Measurements from ENCODE around the gene TSPAN4. TPM values are rescaled to one million over a fixed set of nuclear protein-coding genes. Genes with fewer than 3 reads are reported as not detected.

TSPAN4 gene
- total RNA-seq, 1 experiment from 2014 or later: 150 TPM

DNA sequence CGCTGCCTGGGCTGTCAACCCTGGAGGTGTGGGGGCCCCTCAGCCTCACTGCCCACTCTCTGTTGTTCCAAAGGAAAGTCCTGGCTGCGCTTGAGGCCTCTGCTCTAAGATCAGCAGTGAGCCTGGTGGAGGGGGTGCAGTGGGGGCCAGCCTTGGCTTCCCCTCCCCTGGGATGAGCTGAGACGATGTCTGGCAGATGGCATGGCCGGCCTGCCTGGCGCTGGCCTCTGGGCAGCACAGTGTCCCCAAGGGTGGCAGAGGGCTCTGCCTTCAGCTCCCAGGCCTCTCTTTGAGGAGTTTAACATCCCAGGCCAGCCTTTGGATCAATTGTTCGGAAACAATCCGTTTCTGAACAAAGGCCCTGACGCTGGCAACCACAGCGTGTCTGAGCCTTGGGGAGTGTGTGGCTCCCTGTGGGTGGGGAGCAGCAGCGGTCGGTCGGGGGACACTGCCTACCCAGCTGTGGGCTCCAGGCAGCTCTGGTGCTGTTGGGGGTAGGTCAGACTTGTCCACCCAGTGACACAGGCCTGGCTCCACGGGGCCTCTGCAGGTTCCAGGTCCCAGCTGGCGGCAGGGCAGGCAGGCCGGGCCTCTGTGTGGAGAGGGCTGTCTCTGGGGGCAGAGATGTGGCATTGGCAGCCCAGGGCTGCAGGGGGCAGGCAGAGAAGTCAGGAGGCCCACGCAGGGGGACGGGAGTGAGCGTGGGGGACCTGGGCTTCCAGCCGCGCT, 12.1 kb downstream of the TSPAN4 start:
- in situ Hi-C loops (cut with HindIII; ENCODE audit: low pct_unique_long_range_greater_than_20kb, low sequenced_read_pairs): no loop called here
- no peak for DNase-seq (ENCODE audit: low read depth, low spot score)

DNA sequence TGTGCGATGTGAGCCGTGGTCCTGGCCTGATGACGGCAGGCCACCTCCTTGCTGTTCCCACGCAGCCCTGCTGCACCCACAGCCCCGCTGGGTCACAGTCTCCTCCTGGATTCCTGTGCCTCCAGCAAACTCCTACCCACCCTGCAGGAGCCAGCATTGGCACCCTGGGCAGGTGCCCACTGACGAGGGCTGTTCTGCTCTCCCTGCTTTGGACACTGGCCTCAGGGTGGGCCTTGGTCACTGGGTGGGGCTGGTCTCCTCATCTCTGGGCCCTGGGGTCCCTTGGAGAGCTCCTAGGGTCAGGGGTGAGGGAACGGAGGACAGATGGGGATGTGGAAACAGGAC, 12.7 kb downstream of the TSPAN4 start:
- in situ Hi-C loops (cut with HindIII; ENCODE audit: low pct_unique_long_range_greater_than_20kb, low sequenced_read_pairs): no loop called here
- DNase-seq (ENCODE audit: low read depth, low spot score): no peak

DNA sequence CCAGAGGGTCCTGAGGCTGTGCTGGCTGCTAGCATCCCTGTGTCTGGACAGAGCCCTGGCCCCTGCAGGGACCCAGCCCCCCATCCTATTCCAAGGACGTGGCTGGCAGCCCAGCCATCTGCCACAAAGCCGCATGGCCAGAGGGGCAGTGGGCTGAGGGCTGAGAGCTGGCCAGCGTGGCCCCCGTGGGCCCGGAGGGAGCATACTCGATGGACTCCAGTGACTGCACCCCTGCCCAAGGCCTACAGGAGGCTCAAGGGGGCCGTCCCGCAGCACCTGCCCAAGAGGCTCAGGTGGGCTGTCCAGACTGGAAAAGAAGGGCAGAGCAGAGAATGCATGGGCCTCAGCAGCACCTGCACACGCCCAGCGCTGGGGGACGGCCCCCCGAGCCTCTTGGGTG, 13.1 kb downstream of the TSPAN4 start:
- in situ Hi-C loops (cut with HindIII; ENCODE audit: low pct_unique_long_range_greater_than_20kb, low sequenced_read_pairs): no loop called here
- DNase-seq (ENCODE audit: low read depth, low spot score): no peak

- DNase-seq (ENCODE audit: low read depth, low spot score): no peak
Measured at GRCh38 chr11:856397-856796, 13.7 kb downstream of the TSPAN4 start.

DNA sequence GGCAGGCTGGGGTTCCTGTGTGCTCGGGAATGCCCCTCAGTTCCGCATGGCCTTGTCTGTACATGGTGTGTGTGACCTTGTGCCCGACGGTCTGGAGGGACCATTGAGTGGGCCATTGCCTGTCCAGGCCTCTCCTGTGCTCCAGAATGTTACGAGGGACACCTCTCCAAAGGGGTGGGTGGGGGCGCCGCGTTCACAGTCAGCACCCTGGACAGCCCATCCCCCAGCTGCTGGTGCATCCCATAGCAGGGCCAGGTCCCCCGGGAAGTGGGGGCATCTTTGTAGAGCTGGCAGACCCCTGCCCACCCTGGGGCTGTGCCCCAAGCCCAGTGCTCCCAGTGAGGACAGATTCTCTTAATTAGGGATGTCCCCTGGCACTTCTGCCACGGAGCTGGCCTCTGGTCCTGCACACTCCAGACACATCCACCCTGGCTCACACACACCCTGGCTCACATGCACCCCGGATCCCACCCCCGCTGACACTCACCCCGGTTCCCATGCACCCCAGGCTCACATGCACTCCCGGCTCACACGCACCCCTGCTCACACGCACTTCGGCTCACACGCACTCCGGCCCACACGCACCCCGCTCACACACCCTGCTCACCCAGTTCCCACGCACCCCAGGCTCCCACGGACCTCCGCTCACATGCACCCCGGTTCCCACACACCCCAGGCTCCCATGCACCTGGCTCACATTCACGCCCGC, 15.6 kb downstream of the TSPAN4 start:
- DNase-seq (ENCODE audit: low read depth, low spot score): no peak
- in situ Hi-C loops (cut with HindIII; ENCODE audit: low pct_unique_long_range_greater_than_20kb, low sequenced_read_pairs): no loop called here

More at GRCh38 chr11:856397-856796, 13.7 kb downstream of the TSPAN4 start:
- in situ Hi-C loops (cut with HindIII; ENCODE audit: low pct_unique_long_range_greater_than_20kb, low sequenced_read_pairs): no loop called here

DNA sequence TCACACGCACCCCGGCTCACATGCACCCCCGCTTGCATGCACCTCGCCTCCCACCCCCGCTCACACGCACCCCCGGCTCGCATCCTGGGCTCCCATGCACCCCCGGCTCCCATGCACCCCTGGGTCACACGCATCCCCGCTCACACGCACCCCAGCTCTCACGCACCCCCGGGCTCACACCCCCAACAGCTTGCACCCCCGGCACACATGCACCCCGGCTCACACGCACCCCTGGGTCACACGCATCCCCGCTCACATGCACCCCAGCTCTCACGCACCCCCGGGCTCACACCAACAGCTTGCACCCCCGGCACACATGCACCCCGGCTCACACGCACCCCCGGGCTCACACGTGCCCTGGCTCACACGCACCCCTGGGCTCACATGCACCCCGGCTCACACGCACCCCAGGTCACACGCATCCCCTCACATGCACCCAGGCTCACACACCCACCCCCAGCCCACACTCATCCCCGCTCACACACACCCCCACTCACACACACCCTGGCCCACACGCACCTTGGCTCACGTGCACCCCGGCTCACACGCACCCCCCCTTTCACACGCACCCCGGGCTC, 16.2 kb downstream of the TSPAN4 start:
- DNase-seq (ENCODE audit: low read depth, low spot score): no peak
- in situ Hi-C loops (cut with HindIII; ENCODE audit: low pct_unique_long_range_greater_than_20kb, low sequenced_read_pairs): no loop called here

GRCh38 chr11:859394-860131, 16.9 kb downstream of the TSPAN4 start:
- in situ Hi-C loops (cut with HindIII; ENCODE audit: low pct_unique_long_range_greater_than_20kb, low sequenced_read_pairs): no loop called here
- DNase-seq (ENCODE audit: low read depth, low spot score): no peak

DNA sequence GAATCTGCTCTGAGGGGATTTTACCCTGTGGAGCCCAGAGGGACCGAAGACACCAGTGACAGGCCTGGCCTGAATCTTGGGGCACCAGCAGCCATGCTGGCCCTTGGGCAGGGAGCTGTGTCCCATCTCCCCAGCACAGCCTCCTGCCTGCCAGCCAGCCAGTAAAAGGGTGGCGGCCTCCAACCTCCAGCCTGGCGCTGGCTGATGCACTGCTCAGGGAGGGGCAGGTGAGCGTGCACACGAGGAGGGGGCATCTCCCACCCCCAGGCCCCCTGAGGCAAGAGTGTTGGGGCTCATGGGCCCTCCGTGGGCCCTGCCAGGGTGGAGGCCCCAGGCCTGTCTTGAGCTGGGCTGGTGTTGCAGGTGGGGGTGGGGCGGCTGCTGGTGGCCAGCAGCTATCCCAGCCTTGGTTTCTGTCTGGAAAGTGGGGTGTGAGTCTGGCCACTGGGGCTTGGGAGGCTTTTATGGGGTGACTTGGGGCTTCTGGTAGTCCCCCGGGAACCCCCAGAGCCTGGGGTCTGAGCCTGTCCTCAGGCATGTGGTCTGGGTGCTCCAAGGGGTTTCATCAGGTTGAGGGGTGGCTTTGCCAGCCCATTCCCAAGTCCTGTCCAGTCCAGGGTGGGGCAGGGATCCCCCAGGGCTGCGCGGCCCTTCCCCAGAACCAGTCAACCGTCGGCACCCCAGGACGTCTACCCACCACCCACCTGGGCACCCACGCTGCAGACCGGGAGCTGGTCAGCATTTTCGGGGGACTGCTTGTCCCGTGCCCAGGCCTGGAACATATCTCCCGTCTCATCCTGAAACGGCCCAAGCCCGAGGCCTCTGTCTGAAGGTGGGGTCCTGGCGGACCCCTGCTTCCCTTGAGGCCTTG, 17.8 kb downstream of the TSPAN4 start:
- in situ Hi-C loops (cut with HindIII; ENCODE audit: low pct_unique_long_range_greater_than_20kb, low sequenced_read_pairs): no loop called here

GRCh38 chr11:861105-861479, 18.4 kb downstream of the TSPAN4 start:
- DNase-seq (ENCODE audit: low read depth, low spot score): no peak
- in situ Hi-C loops (cut with HindIII; ENCODE audit: low pct_unique_long_range_greater_than_20kb, low sequenced_read_pairs): no loop called here

More for the DNA sequence above, 17.8 kb downstream of the TSPAN4 start:
- no peak for DNase-seq (ENCODE audit: low read depth, low spot score)

- in situ Hi-C loops (cut with HindIII; ENCODE audit: low pct_unique_long_range_greater_than_20kb, low sequenced_read_pairs): no loop called here
- no peak for DNase-seq (ENCODE audit: low read depth, low spot score)
Measured at GRCh38 chr11:862081-862661, 19.5 kb downstream of the TSPAN4 start.

DNA sequence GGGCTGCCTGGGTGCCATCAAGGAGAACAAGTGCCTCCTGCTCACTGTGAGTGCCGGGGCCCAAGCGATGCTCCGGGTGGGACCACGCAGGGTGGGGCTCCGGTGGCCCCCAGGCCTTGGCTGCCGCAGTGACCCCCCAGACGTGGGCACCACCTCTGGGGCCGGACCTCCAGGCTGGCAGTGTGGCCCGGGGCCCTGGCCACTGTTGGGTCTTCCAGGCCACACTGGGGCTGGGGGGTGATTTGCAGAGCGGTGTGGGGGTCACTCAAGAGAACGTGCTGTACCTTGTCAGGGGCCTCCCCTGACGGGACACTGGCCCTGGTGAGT, 20.0 kb downstream of the TSPAN4 start:
- DNase-seq (ENCODE audit: low read depth, low spot score): no peak
- in situ Hi-C loops (cut with HindIII; ENCODE audit: low pct_unique_long_range_greater_than_20kb, low sequenced_read_pairs): no loop called here

DNA sequence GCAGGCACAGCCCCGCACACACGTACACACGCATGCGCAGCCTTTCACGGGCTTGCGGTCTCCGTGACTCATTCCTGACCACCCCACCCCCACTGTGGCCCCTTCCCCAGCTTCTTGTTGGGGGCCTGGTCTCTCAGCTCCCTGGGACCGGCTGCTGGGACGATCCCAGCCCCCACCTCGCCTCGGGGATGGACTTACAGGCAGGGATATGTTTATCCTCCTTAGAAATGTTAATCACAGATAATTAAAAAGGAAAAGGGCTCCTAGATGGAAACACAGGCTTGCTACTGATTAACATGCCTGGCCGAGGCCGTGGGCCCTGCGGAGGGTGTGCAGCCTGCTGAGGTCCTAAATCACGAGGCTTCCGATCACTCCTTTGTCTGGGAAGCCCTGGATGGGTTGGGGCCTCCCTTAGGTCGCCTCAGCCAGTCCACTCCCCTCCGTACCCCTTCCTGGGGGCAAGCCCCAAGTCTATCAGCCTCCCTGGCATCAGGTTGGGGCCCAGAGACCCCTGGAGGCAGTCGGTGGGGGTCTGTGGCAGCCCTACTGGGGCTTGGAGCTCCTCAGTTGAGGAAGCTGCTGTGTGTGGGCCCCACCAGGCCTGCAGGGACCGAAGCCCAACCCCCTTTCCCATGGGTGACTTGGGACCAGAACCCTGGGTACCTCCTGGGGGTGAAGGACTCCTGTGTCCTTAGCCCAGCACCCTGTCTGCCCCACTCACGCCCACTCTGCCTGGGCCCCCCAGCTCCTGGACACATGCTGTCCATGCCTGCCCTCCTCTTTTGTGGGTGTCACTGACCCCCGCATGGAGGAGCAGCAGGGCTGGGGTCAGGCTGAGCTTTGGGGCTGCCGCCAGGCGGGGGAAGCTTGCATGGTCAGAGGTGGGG, 20.6 kb downstream of the TSPAN4 start:
- in situ Hi-C loops (cut with HindIII; ENCODE audit: low pct_unique_long_range_greater_than_20kb, low sequenced_read_pairs): no loop called here

DNA sequence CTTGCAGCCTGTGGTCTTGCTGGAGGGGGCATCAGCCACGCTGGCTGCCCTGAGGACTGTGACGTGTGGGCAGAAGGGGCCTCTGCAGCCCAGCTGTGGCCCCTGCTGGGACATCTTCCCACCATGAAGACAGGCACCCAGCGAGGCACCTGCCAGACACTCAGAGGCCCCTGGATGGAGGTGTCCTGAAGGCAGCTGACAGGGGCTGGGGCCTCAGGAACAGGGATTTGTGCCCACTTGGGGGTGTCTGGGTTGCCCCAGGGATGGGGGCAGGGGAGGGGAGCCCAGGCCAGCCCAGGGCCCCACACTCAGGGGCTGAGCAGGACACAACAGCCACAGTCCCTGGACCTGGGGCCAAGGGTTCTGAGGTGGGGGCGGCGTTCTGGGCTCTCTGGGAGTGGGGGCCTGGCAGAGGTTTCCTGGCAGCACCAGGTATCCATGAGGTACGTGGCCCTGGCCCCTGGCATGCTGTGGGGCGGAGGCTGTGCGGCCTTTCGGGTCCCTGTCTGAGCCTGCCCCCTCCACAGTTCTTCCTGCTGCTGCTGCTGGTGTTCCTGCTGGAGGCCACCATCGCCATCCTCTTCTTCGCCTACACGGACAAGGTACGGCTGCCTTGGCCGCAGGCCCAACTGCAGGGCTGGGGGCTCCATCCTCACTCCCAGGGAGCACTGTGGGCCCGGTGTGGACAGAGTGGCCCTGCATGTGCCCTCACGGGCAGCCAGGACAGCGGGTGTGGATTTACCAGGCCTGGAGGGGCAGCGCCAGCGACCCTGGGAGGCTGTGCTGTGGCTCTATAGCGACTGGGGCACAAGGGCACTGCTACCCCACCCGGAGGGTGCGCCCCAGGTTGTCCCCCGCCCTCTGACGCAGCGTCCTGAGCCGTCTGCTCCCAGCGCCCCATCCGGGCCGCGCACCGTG, 21.5 kb downstream of the TSPAN4 start:
- no peak for DNase-seq (ENCODE audit: low read depth, low spot score)
- in situ Hi-C loops (cut with HindIII; ENCODE audit: low pct_unique_long_range_greater_than_20kb, low sequenced_read_pairs): no loop called here

More for the DNA sequence above, 20.6 kb downstream of the TSPAN4 start:
- DNase-seq (ENCODE audit: low read depth, low spot score): no peak

GRCh38 chr11:864898-865297, 22.2 kb downstream of the TSPAN4 start:
- no peak for DNase-seq (ENCODE audit: low read depth, low spot score)
- in situ Hi-C loops (cut with HindIII; ENCODE audit: low pct_unique_long_range_greater_than_20kb, low sequenced_read_pairs): no loop called here
